Neural cell (in vitro differentiated cells): ENCODE results near the gene TAF3. TPM values are rescaled to one million over a fixed set of nuclear protein-coding genes. Genes with fewer than 3 reads are reported as not detected.

Experiments used
- H2AFZ ChIP-seq: fragments of 200-600, 300-800 bp; sonication (generic), shearing (Covaris generic); 2 replicates; pipeline ENCODE4 v1.6.0; 2014; ENCODE audit warnings: low read depth, mild to moderate bottlenecking, antibody characterized with exemption, low read length, moderate library complexity
- H3F3A ChIP-seq: fragments of 200-600 bp; shearing (Covaris generic); 2 replicates; pipeline ENCODE4 v1.6.1; 2016; ENCODE audit warnings: mild to moderate bottlenecking, moderate library complexity, mixed read lengths, antibody characterized with exemption, low read length; ENCODE audit not compliant: insufficient read depth, poor library complexity, severe bottlenecking
- H3K27ac ChIP-seq: fragments of 200-600, 300-800 bp; sonication (generic), shearing (Covaris generic); 2 replicates; pipeline ENCODE4 v1.5.1; 2014; ENCODE audit warnings: mild to moderate bottlenecking, low read length, moderate library complexity
- H3K27me3 ChIP-seq: fragments of 300-800, 200-600 bp; sonication (generic), shearing (Covaris generic); 2 replicates; pipeline ENCODE4 v1.6.0; 2014; ENCODE audit warnings: mild to moderate bottlenecking, low read depth, low read length, moderate library complexity; ENCODE audit not compliant: insufficient read depth
- H3K36me3 ChIP-seq: fragments of 300-800, 200-600 bp; sonication (generic), shearing (Covaris generic); 2 replicates; pipeline ENCODE4 v1.5.1; 2014; ENCODE audit warnings: mild to moderate bottlenecking, antibody characterized with exemption, low read length, moderate library complexity; ENCODE audit not compliant: insufficient read depth
- H3K4me2 ChIP-seq: fragments of 300-800, 200-600 bp; sonication (generic), shearing (Covaris generic); 2 replicates; pipeline ENCODE4 v1.6.0; 2014; ENCODE audit warnings: mild to moderate bottlenecking, low read length
- H3K4me3 ChIP-seq: fragments of 300-800, 200-600 bp; sonication (generic), shearing (Covaris generic); 2 replicates; pipeline ENCODE4 v1.5.1; 2014; ENCODE audit warnings: mild to moderate bottlenecking, low read length, moderate library complexity
- H3K79me2 ChIP-seq: fragments of 200-600 bp; shearing (Covaris generic); replicated peaks from 2 replicates; pipeline ENCODE4 v1.6.0; 2014; ENCODE audit warnings: mild to moderate bottlenecking, low read length, moderate library complexity; ENCODE audit not compliant: insufficient read depth
- H3K9ac ChIP-seq: fragments of 300-800, 200-600 bp; sonication (generic), shearing (Covaris generic); 2 replicates; pipeline ENCODE4 v1.6.1; 2016; ENCODE audit warnings: mild to moderate bottlenecking, low read length, mixed read lengths
- H3K9me2 ChIP-seq: fragments of 200-600 bp; shearing (Covaris generic); 2 replicates; pipeline ENCODE4 v1.6.1; 2016; ENCODE audit warnings: mild to moderate bottlenecking, low read length, mixed read lengths; ENCODE audit not compliant: insufficient read depth
- H3K9me3 ChIP-seq: fragments of 200-600, 300-800 bp; sonication (generic), shearing (Covaris generic); 2 replicates; pipeline ENCODE4 v1.6.1; 2016; ENCODE audit warnings: mild to moderate bottlenecking, mixed run types, low read length, moderate library complexity, mixed read lengths
- H4K20me1 ChIP-seq: fragments of 200-600 bp; shearing (Covaris generic); 2 replicates; pipeline ENCODE4 v1.6.1; 2016; ENCODE audit warnings: mild to moderate bottlenecking, mixed run types; ENCODE audit not compliant: insufficient read depth
- CTCF ChIP-seq: fragments of 450-650 bp; IDR thresholded peaks from 2 replicates; pipeline ENCODE4 v1.5.1; 2014; ENCODE audit warnings: antibody characterized with exemption, mild to moderate bottlenecking, moderate library complexity; ENCODE audit not compliant: poor library complexity, severe bottlenecking
- EP300 ChIP-seq: fragments of 450-650 bp; conservative IDR thresholded peaks from 2 replicates; pipeline ENCODE4 v1.6.1; 2014; ENCODE audit warnings: antibody characterized with exemption, mild to moderate bottlenecking, moderate library complexity; ENCODE audit not compliant: poor library complexity, severe bottlenecking
- EZH2 ChIP-seq: fragments of 200-600, 300-800 bp; shearing (Covaris generic), sonication (generic); IDR thresholded peaks from 2 replicates; pipeline ENCODE4 v1.6.1; 2014; ENCODE audit warnings: antibody characterized with exemption, low read length, borderline replicate concordance, mild to moderate bottlenecking; ENCODE audit not compliant: insufficient read depth, poor library complexity, severe bottlenecking
- MXI1 ChIP-seq: fragments of 450-650 bp; conservative IDR thresholded peaks from 2 replicates; pipeline ENCODE4 v1.6.1; 2014; ENCODE audit warnings: antibody characterized with exemption, mild to moderate bottlenecking; ENCODE audit not compliant: poor library complexity, severe bottlenecking
- POLR2AphosphoS5 ChIP-seq: IDR thresholded peaks from 2 replicates; pipeline ENCODE4 v1.6.1; 2012
- RAD21 ChIP-seq: fragments of 450-650 bp; conservative IDR thresholded peaks from 2 replicates; pipeline ENCODE4 v1.6.1; 2014; ENCODE audit warnings: antibody characterized with exemption, mild to moderate bottlenecking, moderate library complexity
- REST ChIP-seq: IDR thresholded peaks from 2 replicates; pipeline ENCODE4 v1.6.1; 2012; ENCODE audit warnings: borderline replicate concordance
- SMC3 ChIP-seq: fragments of 450-650 bp; conservative IDR thresholded peaks from 2 replicates; pipeline ENCODE4 v1.6.1; 2014; ENCODE audit warnings: antibody characterized with exemption, mild to moderate bottlenecking, moderate library complexity; ENCODE audit not compliant: poor library complexity
- TAF1 ChIP-seq: IDR thresholded peaks from 2 replicates; pipeline ENCODE4 v1.6.1; 2012; ENCODE audit warnings: low read depth
- polyA plus RNA-seq: library from polyadenylated mRNA; depleted of rRNA; stranded (reverse); fragments of >200 nt; gene quantifications from 2 replicates; pipeline ENCODE4 v1.2.3, GENCODE V29; 2014

The TAF3 gene
- polyA plus RNA-seq, 1 donor from 2014 or later, result 2.0 TPM

- H3K9me3 ChIP-seq, result no peaks in the 10 kb centered on the region
- H2AFZ ChIP-seq, result no peak overlapping the region
- no peaks in the 10 kb centered on the region for H3K36me3 ChIP-seq
- H4K20me1 ChIP-seq, result no peaks in the 10 kb centered on the region
- no peak overlapping the region for H3K9ac ChIP-seq
- H3K4me2 ChIP-seq, result no peak overlapping the region
- no peaks in the 10 kb centered on the region for H3F3A ChIP-seq
- H3K4me3 ChIP-seq, result no peak overlapping the region
- TF ChIP-seq POLR2AphosphoS5 (peak; percentile 59), RAD21 (no peak)
- no peaks in the 10 kb centered on the region for H3K79me2 ChIP-seq
- H3K27ac ChIP-seq, result no peak overlapping the region
- H3K9me2 ChIP-seq, result no peaks in the 10 kb centered on the region
- H3K27me3 ChIP-seq, result peaks cover 100% of the 10 kb centered on the region
These were observed 241.1 kb downstream of the TAF3 start for GRCh38 chr10:8059191-8059936.

- no peak overlapping the region for H3K4me2 ChIP-seq
- H3K9ac ChIP-seq, result no peak overlapping the region
- no peaks in the 10 kb centered on the region for H4K20me1 ChIP-seq
- H3K79me2 ChIP-seq, result no peaks in the 10 kb centered on the region
- no peak for TF ChIP-seq EZH2
- no peak for TF ChIP-seq EP300
- TF ChIP-seq SMC3, result no peak
- TF ChIP-seq RAD21, result no peak
- TF ChIP-seq REST, result no peak
- TF ChIP-seq CTCF, result no peak
- TF ChIP-seq POLR2AphosphoS5, result no peak
- no peak for TF ChIP-seq MXI1
- TF ChIP-seq TAF1, result no peak
- H3K4me3 ChIP-seq, result no peak overlapping the region
- H3K27me3 ChIP-seq, result peaks cover 100% of the 10 kb centered on the region
- no peaks in the 10 kb centered on the region for H3K9me3 ChIP-seq
- no peaks in the 10 kb centered on the region for H3F3A ChIP-seq
- no peaks in the 10 kb centered on the region for H3K36me3 ChIP-seq
- no peaks in the 10 kb centered on the region for H3K9me2 ChIP-seq
- H3K27ac ChIP-seq, result no peak overlapping the region
- no peak overlapping the region for H2AFZ ChIP-seq
These were observed 241.9 kb downstream of the TAF3 start for GRCh38 chr10:8060010-8060703.
